Right cardiac atrium (tissue), 5 donors: Measurements from ENCODE around the gene SHROOM4. TPM values are rescaled to one million over a fixed set of nuclear protein-coding genes. Genes with fewer than 3 reads are reported as not detected.

Experiments used
- ATAC-seq, 2 donors: fragments of 200-7000 bp; cut with Tn5 transposase; one replicate each; pipeline versions ENCODE4 v1.8.0 to v1.9.1; 2020; ENCODE audit warnings: moderate library complexity in 2 of 2, mild to moderate bottlenecking in 1 of 2
- DNase-seq, 3 donors: peaks; one replicate each; pipeline ENCODE4 v3.0.0-alpha.2; 2020
- H3K27ac ChIP-seq: one replicate; pipeline ENCODE4 v1.5.1; 2013; ENCODE audit warnings: mild to moderate bottlenecking, low read length, control low read depth, moderate library complexity
- H3K27me3 ChIP-seq: one replicate; pipeline ENCODE4 v1.6.1; 2013; ENCODE audit not compliant: control insufficient read depth, insufficient read depth
- H3K4me1 ChIP-seq: one replicate; pipeline ENCODE4 v1.6.1; 2013; ENCODE audit warnings: low read length; ENCODE audit not compliant: control insufficient read depth, insufficient read depth
- H3K4me3 ChIP-seq: one replicate; pipeline ENCODE4 v1.5.1; 2013; ENCODE audit warnings: low read length, control low read depth
- H3K9me3 ChIP-seq: one replicate; pipeline ENCODE4 v1.6.1; 2013; ENCODE audit warnings: low read length; ENCODE audit not compliant: control insufficient read depth
- WGBS: extraction: QIAGEN DNeasy Blood & Tissue Kit; methylation state at CpG from one replicate; pipeline ENCODE4 v1.1.7; 2013; 5-methylcytosine and 5-hydroxymethylcytosine counted together
- intact Hi-C, 4 donors: fragments of 100-400 bp; cut with DNase I; formaldehyde crosslinking; loops; one replicate each; pipeline versions ENCODE4 v1.11.0 to v1.14.0; 2022 to 2023
- polyA plus RNA-seq: library from polyadenylated mRNA; stranded (reverse); fragments of 200-250 nt; gene quantifications from one replicate; pipeline ENCODE4 v1.2.3, GENCODE V29; 2013
- total RNA-seq, 4 donors: library from RNA; stranded (reverse); fragmentation: NEBNext Ultra II Directional; extraction: Animal tissue kit (Norgen Biotek cat#: 25700); gene quantifications; one replicate each; pipeline ENCODE4 v1.2.1, GENCODE V29; 2021
- donor health status: healthy with polysubstance abuse.
- donor health status: DM: no; HTN: yes; CAD: no.
- donor health status: DM: no; HTN: no; CAD: no.
- donor health status: DM: no; HTN: yes; CAD: no; lungs with severe emphysema.
- donor health status: DM: yes; HTN: yes; CAD: no.

SHROOM4 gene
- total and polyA plus RNA-seq, 5 donors = 6.2 to 12.9 (median 9.0) TPM

- Histone ChIP-seq H3K9me3 (no peaks in the 10 kb centered on the region), H3K4me3 (no peak overlapping the region), H3K4me1 (no peaks in the 10 kb centered on the region), H3K27ac (no peak overlapping the region), H3K27me3 (no peaks in the 10 kb centered on the region)
- 56% methylated on average over 12 of the region's 12 CpGs for WGBS
- ATAC-seq (peak; percentile 80 to 96), DNase-seq (peak in 2 of 3 donors; percentile 25 to 56)
- intact Hi-C loops = no loop called here
Observed at GRCh38 chrX:50618788-50619558, 195.0 kb downstream of the SHROOM4 start.

- Histone ChIP-seq H3K27me3 (no peaks in the 10 kb centered on the region), H3K27ac (no peak overlapping the region), H3K9me3 (no peaks in the 10 kb centered on the region), H3K4me1 (no peaks in the 10 kb centered on the region), H3K4me3 (no peak overlapping the region)
- no peak for DNase-seq
- intact Hi-C loops = no loop called here
- ATAC-seq = no peak
Observed at GRCh38 chrX:50617183-50617582, 196.8 kb downstream of the SHROOM4 start.

- H3K27ac ChIP-seq = no peak overlapping the region
- H3K27me3 ChIP-seq = no peaks in the 10 kb centered on the region
- DNase-seq = no peak
- 75% methylated on average over 8 of the region's 8 CpGs for WGBS
- no peaks in the 10 kb centered on the region for H3K9me3 ChIP-seq
- H3K4me3 ChIP-seq = no peak overlapping the region
- intact Hi-C loops = no loop called here
- no peaks in the 10 kb centered on the region for H3K4me1 ChIP-seq
- ATAC-seq = no peak
Observed at GRCh38 chrX:50615570-50616158, 198.3 kb downstream of the SHROOM4 start.

GRCh38 chrX:50614460-50614859 lies 199.5 kb downstream of the SHROOM4 start:
- no peaks in the 10 kb centered on the region for H3K4me1 ChIP-seq
- no peak for DNase-seq
- no peak for ATAC-seq
- no peak overlapping the region for H3K27ac ChIP-seq
- H3K4me3 ChIP-seq = no peak overlapping the region
- intact Hi-C loops = no loop called here
- H3K9me3 ChIP-seq = no peaks in the 10 kb centered on the region
- whole genome bisulfite sequencing = 71% methylated on average over 1 of the region's 1 CpG
- no peaks in the 10 kb centered on the region for H3K27me3 ChIP-seq

GRCh38 chrX:50613846-50614245 lies 200.1 kb downstream of the SHROOM4 start:
- no peak for DNase-seq
- Histone ChIP-seq H3K27ac (no peak overlapping the region), H3K4me3 (no peak overlapping the region), H3K27me3 (no peaks in the 10 kb centered on the region), H3K9me3 (no peaks in the 10 kb centered on the region), H3K4me1 (no peaks in the 10 kb centered on the region)
- WGBS = 54% methylated on average over 2 of the region's 2 CpGs
- no peak for ATAC-seq
- intact Hi-C loops = no loop called here

- DNase-seq (no peak), ATAC-seq (no peak)
- intact Hi-C loops = no loop called here
- no peak overlapping the region for H3K4me3 ChIP-seq
- no peaks in the 10 kb centered on the region for H3K9me3 ChIP-seq
- H3K27me3 ChIP-seq = no peaks in the 10 kb centered on the region
- no peak overlapping the region for H3K27ac ChIP-seq
- H3K4me1 ChIP-seq = no peaks in the 10 kb centered on the region
Observed at GRCh38 chrX:50609796-50610195, 204.2 kb downstream of the SHROOM4 start.

- no peaks in the 10 kb centered on the region for H3K9me3 ChIP-seq
- ATAC-seq (no peak), DNase-seq (no peak)
- no peaks in the 10 kb centered on the region for H3K27me3 ChIP-seq
- H3K27ac ChIP-seq = no peak overlapping the region
- WGBS = 80% methylated on average over 3 of the region's 3 CpGs
- no peak overlapping the region for H3K4me3 ChIP-seq
- no peaks in the 10 kb centered on the region for H3K4me1 ChIP-seq
- intact Hi-C loops = no loop called here
Observed at GRCh38 chrX:50606300-50606950, 207.6 kb downstream of the SHROOM4 start.

- intact Hi-C loops = no loop called here
- no peak overlapping the region for H3K4me3 ChIP-seq
- H3K27ac ChIP-seq = no peak overlapping the region
- no peaks in the 10 kb centered on the region for H3K9me3 ChIP-seq
- DNase-seq (no peak), ATAC-seq (no peak)
- peaks cover 5% of the 10 kb centered on the region for H3K4me1 ChIP-seq
- H3K27me3 ChIP-seq = no peaks in the 10 kb centered on the region
Observed at GRCh38 chrX:50596056-50596455, 217.9 kb downstream of the SHROOM4 start.

GRCh38 chrX:50594788-50595187 lies 219.2 kb downstream of the SHROOM4 start:
- ATAC-seq = peak; percentile 33 to 91
- H3K27me3 ChIP-seq = no peaks in the 10 kb centered on the region
- H3K4me3 ChIP-seq = no peak overlapping the region
- H3K4me1 ChIP-seq = peaks cover 5% of the 10 kb centered on the region
- no peaks in the 10 kb centered on the region for H3K9me3 ChIP-seq
- no peak for DNase-seq
- peak overlapping the region; percentile 36 for H3K27ac ChIP-seq
- intact Hi-C loops = no loop called here

- intact Hi-C loops = no loop called here
Observed at GRCh38 chrX:50586980-50587379, 227.0 kb downstream of the SHROOM4 start.

GRCh38 chrX:50586407-50586806 lies 227.6 kb downstream of the SHROOM4 start:
- Histone ChIP-seq H3K27ac (no peak overlapping the region), H3K9me3 (no peaks in the 10 kb centered on the region), H3K27me3 (no peaks in the 10 kb centered on the region), H3K4me1 (no peaks in the 10 kb centered on the region), H3K4me3 (no peak overlapping the region)
- DNase-seq (no peak), ATAC-seq (no peak)
- intact Hi-C loops = no loop called here

More at GRCh38 chrX:50586980-50587379, 227.0 kb downstream of the SHROOM4 start:
- Histone ChIP-seq H3K4me3 (no peak overlapping the region), H3K27ac (no peak overlapping the region), H3K9me3 (no peaks in the 10 kb centered on the region), H3K4me1 (no peaks in the 10 kb centered on the region), H3K27me3 (no peaks in the 10 kb centered on the region)
- no peak for ATAC-seq
- WGBS = 83% methylated on average over 3 of the region's 3 CpGs
- no peak for DNase-seq
